GM23338 (cell line): ENCODE measurements around the gene SSTR5. TPM values are rescaled to one million over a fixed set of nuclear protein-coding genes. Genes with fewer than 3 reads are reported as not detected.

Experiments used
- ATAC-seq: fragments of 200-7000 bp; cut with Tn5 transposase; 3 replicates; pipeline ENCODE4 v1.9.1; 2020
- DNase-seq: peaks from one replicate; pipeline ENCODE4 v3.0.0-alpha.2; 2015; ENCODE audit warnings: low spot score
- H2AFZ ChIP-seq: fragments of 200-600 bp; sonication (generic); 2 replicates; pipeline ENCODE4 v1.8.0; 2016; ENCODE audit warnings: antibody characterized with exemption, mild to moderate bottlenecking, moderate library complexity
- H3F3A ChIP-seq: fragments of 200-600 bp; sonication (generic); replicated peaks from 2 replicates; pipeline ENCODE4 v1.8.0; 2017; ENCODE audit warnings: antibody characterized with exemption, mixed run types, low read depth
- H3K27ac ChIP-seq: fragments of 200-600 bp; sonication (generic); 2 replicates; pipeline ENCODE4 v1.6.1; 2016; ENCODE audit warnings: low read depth
- H3K27me3 ChIP-seq: fragments of 200-600 bp; sonication (generic); 2 replicates; pipeline ENCODE4 v1.8.0; 2016; ENCODE audit warnings: mild to moderate bottlenecking, mixed run types, moderate library complexity; ENCODE audit not compliant: insufficient read depth
- H3K36me3 ChIP-seq: fragments of 200-600 bp; sonication (generic); 2 replicates; pipeline ENCODE4 v1.8.0; 2016; ENCODE audit warnings: mild to moderate bottlenecking; ENCODE audit not compliant: insufficient read depth
- H3K4me1 ChIP-seq: fragments of 200-600 bp; sonication (generic); 2 replicates; pipeline ENCODE4 v1.8.0; 2016; ENCODE audit warnings: mild to moderate bottlenecking, moderate library complexity; ENCODE audit not compliant: insufficient read depth
- H3K4me2 ChIP-seq: fragments of 200-600 bp; sonication (generic); 2 replicates; pipeline ENCODE4 v1.7.1; 2017; ENCODE audit warnings: mixed run types
- H3K4me3 ChIP-seq: fragments of 200-600 bp; sonication (generic); 2 replicates; pipeline ENCODE4 v1.6.1; 2016; ENCODE audit warnings: mixed run types
- H3K79me2 ChIP-seq: fragments of 200-600 bp; sonication (generic); replicated peaks from 2 replicates; pipeline ENCODE4 v1.8.0; 2017; ENCODE audit warnings: mild to moderate bottlenecking; ENCODE audit not compliant: insufficient read depth
- H3K9me2 ChIP-seq: fragments of 200-600 bp; sonication (generic); 2 replicates; pipeline ENCODE4 v1.8.0; 2017; ENCODE audit not compliant: insufficient read depth
- H4K20me1 ChIP-seq: fragments of 200-600 bp; sonication (generic); replicated peaks from 2 replicates; pipeline ENCODE4 v1.8.0; 2017; ENCODE audit warnings: mild to moderate bottlenecking; ENCODE audit not compliant: insufficient read depth
- H3K27ac Mint-ChIP-seq: 2 replicates; pipeline ENCODE4 v1.8.0; 2020; ENCODE audit warnings: inconsistent platforms, mild to moderate bottlenecking, moderate library complexity, mixed read lengths
- H3K27me3 Mint-ChIP-seq: 3 replicates; pipeline ENCODE4 v1.8.0; 2022; ENCODE audit warnings: low read depth, mild to moderate bottlenecking, moderate library complexity, mixed read lengths, inconsistent platforms; ENCODE audit not compliant: insufficient read depth, poor library complexity
- H3K36me3 Mint-ChIP-seq: 3 replicates; pipeline ENCODE4 v1.8.0; 2021; ENCODE audit warnings: low read depth, mild to moderate bottlenecking, inconsistent platforms, moderate library complexity, mixed read lengths
- H3K4me1 Mint-ChIP-seq: 3 replicates; pipeline ENCODE4 v1.8.0; 2020; ENCODE audit warnings: mild to moderate bottlenecking, inconsistent platforms, mixed read lengths
- H3K4me3 Mint-ChIP-seq: 3 replicates; pipeline ENCODE4 v1.8.0; 2021; ENCODE audit warnings: moderate library complexity, mild to moderate bottlenecking, inconsistent platforms, mixed read lengths
- H3K9me3 Mint-ChIP-seq: 3 replicates; pipeline ENCODE4 v1.8.0; 2020; ENCODE audit warnings: moderate library complexity, mild to moderate bottlenecking, inconsistent platforms, mixed read lengths
- CREB1 ChIP-seq: fragments of 250-450 bp; sonication (Bioruptor Pico); IDR thresholded peaks from 2 replicates; pipeline ENCODE4 v1.5.0; 2020; ENCODE audit warnings: low read depth, mild to moderate bottlenecking, moderate library complexity
- EZH2 ChIP-seq: fragments of 200-600 bp; sonication (generic); IDR thresholded peaks from one replicate; pipeline ENCODE4 v1.8.0; 2017; ENCODE audit warnings: antibody characterized with exemption, mild to moderate bottlenecking, low read depth; ENCODE audit not compliant: unreplicated experiment
- EZH2phosphoT487 ChIP-seq: fragments of 200-600 bp; sonication (generic); IDR thresholded peaks from one replicate; pipeline ENCODE4 v1.8.1; 2018; ENCODE audit warnings: antibody characterized with exemption; ENCODE audit not compliant: unreplicated experiment
- JUNB ChIP-seq: IDR thresholded peaks from one replicate; pipeline ENCODE4 v1.6.1; 2016; ENCODE audit warnings: antibody characterized with exemption; ENCODE audit not compliant: unreplicated experiment
- NANOG ChIP-seq: IDR thresholded peaks from 2 replicates; pipeline ENCODE4 v1.6.1; 2016; ENCODE audit warnings: antibody characterized with exemption, borderline replicate concordance
- POLR2AphosphoS5 ChIP-seq: IDR thresholded peaks from 2 replicates; pipeline ENCODE4 v1.6.1; 2016; ENCODE audit warnings: antibody characterized with exemption, low read depth
- ZNF114 ChIP-seq: fragments of 250-450 bp; sonication (Bioruptor Pico); IDR thresholded peaks from 2 replicates; pipeline ENCODE4 v1.5.0; 2020; ENCODE audit warnings: mild to moderate bottlenecking, moderate library complexity
- polyA plus RNA-seq: library from polyadenylated mRNA; unstranded; fragments of >200 nt; fragmentation: Nextera tagmentation; extraction: Ambion mirVana; gene quantifications from 2 replicates; pipeline ENCODE4 v1.2.1, GENCODE V29; 2016
- total RNA-seq: library from RNA; depleted of rRNA; stranded (reverse); fragments of >200 nt; shearing (Covaris generic); gene quantifications from 2 replicates; pipeline ENCODE4 v1.2.3, GENCODE V29; 2014
- TF ChIP-seq, protein P1 (sequence below): fragments of 250-450 bp; sonication (Bioruptor Pico); IDR thresholded peaks from 2 replicates; pipeline ENCODE4 v1.5.0; 2020; ENCODE audit warnings: mild to moderate bottlenecking, moderate library complexity
- TF ChIP-seq, protein P2 (sequence below): IDR thresholded peaks from one replicate; pipeline ENCODE4 v1.6.1; 2018; ENCODE audit warnings: antibody characterized with exemption; ENCODE audit not compliant: unreplicated experiment
- TF ChIP-seq, protein P3 (sequence below): IDR thresholded peaks from 2 replicates; pipeline ENCODE4 v1.6.1; 2016; ENCODE audit warnings: antibody characterized with exemption
- TF ChIP-seq, protein P4 (sequence below), 2 experiments: fragments of 200-600 bp in 1 of 2; sonication (generic) in 1 of 2; conservative IDR thresholded peaks; 2 replicates each; pipeline versions ENCODE4 v1.5.1 to v1.6.1; 2016 to 2017; ENCODE audit warnings: antibody characterized with exemption in 2 of 2, low read depth in 2 of 2, mild to moderate bottlenecking in 2 of 2, moderate library complexity in 1 of 2

The SSTR5 gene
- total and polyA plus RNA-seq, 2 experiments from 2014 or later: 0.60 to 1.0 TPM

DNA sequence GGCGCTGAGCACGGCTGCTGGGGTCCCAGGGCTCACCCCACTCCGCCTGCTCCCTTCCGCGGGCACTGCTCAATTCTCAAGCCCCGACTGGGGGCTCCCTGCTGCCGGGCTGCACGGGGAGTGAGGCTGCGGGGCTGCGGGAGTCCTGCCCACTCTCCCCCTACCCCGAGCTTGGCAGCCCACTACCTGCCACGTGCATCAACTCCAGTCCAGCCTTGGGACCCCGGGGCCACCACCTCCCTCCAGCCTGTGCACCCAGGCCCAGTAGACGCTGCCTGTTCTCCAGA, 43.3 kb upstream of the SSTR5 start:
- Histone ChIP-seq H3K27ac (no peak overlapping the region), H3K4me1 (no peaks in the 10 kb centered on the region), H3F3A (no peaks in the 10 kb centered on the region), H4K20me1 (no peaks in the 10 kb centered on the region), H3K27me3 (no peaks in the 10 kb centered on the region), H3K9me2 (no peaks in the 10 kb centered on the region), H2AFZ (no peak overlapping the region), H3K79me2 (no peaks in the 10 kb centered on the region), H3K4me2 (no peak overlapping the region), H3K4me3 (no peak overlapping the region), H3K36me3 (no peaks in the 10 kb centered on the region)
- Mint-ChIP-seq H3K4me3 (no peak overlapping the region), H3K36me3 (no peaks in the 10 kb centered on the region), H3K4me1 (no peaks in the 10 kb centered on the region), H3K9me3 (no peaks in the 10 kb centered on the region), H3K27ac (no peak overlapping the region), H3K27me3 (peaks cover 7% of the 10 kb centered on the region)
- ATAC-seq (no peak), DNase-seq (no peak)
- no peak for TF ChIP-seq CREB1
- TF ChIP-seq, protein P1, sequence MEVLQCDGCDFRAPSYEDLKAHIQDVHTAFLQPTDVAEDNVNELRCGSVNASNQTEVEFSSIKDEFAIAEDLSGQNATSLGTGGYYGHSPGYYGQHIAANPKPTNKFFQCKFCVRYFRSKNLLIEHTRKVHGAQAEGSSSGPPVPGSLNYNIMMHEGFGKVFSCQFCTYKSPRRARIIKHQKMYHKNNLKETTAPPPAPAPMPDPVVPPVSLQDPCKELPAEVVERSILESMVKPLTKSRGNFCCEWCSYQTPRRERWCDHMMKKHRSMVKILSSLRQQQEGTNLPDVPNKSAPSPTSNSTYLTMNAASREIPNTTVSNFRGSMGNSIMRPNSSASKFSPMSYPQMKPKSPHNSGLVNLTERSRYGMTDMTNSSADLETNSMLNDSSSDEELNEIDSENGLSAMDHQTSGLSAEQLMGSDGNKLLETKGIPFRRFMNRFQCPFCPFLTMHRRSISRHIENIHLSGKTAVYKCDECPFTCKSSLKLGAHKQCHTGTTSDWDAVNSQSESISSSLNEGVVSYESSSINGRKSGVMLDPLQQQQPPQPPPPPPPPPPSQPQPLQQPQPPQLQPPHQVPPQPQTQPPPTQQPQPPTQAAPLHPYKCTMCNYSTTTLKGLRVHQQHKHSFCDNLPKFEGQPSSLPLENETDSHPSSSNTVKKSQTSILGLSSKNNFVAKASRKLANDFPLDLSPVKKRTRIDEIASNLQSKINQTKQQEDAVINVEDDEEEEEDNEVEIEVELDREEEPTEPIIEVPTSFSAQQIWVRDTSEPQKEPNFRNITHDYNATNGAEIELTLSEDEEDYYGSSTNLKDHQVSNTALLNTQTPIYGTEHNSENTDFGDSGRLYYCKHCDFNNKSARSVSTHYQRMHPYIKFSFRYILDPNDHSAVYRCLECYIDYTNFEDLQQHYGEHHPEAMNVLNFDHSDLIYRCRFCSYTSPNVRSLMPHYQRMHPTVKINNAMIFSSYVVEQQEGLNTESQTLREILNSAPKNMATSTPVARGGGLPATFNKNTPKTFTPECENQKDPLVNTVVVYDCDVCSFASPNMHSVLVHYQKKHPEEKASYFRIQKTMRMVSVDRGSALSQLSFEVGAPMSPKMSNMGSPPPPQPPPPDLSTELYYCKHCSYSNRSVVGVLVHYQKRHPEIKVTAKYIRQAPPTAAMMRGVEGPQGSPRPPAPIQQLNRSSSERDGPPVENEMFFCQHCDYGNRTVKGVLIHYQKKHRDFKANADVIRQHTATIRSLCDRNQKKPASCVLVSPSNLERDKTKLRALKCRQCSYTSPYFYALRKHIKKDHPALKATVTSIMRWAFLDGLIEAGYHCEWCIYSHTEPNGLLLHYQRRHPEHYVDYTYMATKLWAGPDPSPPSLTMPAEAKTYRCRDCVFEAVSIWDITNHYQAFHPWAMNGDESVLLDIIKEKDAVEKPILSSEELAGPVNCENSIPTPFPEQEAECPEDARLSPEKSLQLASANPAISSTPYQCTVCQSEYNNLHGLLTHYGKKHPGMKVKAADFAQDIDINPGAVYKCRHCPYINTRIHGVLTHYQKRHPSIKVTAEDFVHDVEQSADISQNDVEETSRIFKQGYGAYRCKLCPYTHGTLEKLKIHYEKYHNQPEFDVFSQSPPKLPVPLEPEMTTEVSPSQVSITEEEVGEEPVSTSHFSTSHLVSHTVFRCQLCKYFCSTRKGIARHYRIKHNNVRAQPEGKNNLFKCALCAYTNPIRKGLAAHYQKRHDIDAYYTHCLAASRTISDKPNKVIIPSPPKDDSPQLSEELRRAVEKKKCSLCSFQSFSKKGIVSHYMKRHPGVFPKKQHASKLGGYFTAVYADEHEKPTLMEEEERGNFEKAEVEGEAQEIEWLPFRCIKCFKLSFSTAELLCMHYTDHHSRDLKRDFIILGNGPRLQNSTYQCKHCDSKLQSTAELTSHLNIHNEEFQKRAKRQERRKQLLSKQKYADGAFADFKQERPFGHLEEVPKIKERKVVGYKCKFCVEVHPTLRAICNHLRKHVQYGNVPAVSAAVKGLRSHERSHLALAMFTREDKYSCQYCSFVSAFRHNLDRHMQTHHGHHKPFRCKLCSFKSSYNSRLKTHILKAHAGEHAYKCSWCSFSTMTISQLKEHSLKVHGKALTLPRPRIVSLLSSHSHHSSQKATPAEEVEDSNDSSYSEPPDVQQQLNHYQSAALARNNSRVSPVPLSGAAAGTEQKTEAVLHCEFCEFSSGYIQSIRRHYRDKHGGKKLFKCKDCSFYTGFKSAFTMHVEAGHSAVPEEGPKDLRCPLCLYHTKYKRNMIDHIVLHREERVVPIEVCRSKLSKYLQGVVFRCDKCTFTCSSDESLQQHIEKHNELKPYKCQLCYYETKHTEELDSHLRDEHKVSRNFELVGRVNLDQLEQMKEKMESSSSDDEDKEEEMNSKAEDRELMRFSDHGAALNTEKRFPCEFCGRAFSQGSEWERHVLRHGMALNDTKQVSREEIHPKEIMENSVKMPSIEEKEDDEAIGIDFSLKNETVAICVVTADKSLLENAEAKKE (CRISPR knock-in tag): no peak
- TF ChIP-seq, protein P2, sequence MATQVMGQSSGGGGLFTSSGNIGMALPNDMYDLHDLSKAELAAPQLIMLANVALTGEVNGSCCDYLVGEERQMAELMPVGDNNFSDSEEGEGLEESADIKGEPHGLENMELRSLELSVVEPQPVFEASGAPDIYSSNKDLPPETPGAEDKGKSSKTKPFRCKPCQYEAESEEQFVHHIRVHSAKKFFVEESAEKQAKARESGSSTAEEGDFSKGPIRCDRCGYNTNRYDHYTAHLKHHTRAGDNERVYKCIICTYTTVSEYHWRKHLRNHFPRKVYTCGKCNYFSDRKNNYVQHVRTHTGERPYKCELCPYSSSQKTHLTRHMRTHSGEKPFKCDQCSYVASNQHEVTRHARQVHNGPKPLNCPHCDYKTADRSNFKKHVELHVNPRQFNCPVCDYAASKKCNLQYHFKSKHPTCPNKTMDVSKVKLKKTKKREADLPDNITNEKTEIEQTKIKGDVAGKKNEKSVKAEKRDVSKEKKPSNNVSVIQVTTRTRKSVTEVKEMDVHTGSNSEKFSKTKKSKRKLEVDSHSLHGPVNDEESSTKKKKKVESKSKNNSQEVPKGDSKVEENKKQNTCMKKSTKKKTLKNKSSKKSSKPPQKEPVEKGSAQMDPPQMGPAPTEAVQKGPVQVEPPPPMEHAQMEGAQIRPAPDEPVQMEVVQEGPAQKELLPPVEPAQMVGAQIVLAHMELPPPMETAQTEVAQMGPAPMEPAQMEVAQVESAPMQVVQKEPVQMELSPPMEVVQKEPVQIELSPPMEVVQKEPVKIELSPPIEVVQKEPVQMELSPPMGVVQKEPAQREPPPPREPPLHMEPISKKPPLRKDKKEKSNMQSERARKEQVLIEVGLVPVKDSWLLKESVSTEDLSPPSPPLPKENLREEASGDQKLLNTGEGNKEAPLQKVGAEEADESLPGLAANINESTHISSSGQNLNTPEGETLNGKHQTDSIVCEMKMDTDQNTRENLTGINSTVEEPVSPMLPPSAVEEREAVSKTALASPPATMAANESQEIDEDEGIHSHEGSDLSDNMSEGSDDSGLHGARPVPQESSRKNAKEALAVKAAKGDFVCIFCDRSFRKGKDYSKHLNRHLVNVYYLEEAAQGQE: no peak
- TF ChIP-seq NANOG: no peak
- TF ChIP-seq, protein P3, sequence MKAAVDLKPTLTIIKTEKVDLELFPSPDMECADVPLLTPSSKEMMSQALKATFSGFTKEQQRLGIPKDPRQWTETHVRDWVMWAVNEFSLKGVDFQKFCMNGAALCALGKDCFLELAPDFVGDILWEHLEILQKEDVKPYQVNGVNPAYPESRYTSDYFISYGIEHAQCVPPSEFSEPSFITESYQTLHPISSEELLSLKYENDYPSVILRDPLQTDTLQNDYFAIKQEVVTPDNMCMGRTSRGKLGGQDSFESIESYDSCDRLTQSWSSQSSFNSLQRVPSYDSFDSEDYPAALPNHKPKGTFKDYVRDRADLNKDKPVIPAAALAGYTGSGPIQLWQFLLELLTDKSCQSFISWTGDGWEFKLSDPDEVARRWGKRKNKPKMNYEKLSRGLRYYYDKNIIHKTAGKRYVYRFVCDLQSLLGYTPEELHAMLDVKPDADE: no peak
- no peak for TF ChIP-seq EZH2
- TF ChIP-seq JUNB: no peak
- no peak for TF ChIP-seq POLR2AphosphoS5
- TF ChIP-seq EZH2phosphoT487: no peak
- no peak for TF ChIP-seq ZNF114 (CRISPR knock-in tag)
- TF ChIP-seq, protein P4, sequence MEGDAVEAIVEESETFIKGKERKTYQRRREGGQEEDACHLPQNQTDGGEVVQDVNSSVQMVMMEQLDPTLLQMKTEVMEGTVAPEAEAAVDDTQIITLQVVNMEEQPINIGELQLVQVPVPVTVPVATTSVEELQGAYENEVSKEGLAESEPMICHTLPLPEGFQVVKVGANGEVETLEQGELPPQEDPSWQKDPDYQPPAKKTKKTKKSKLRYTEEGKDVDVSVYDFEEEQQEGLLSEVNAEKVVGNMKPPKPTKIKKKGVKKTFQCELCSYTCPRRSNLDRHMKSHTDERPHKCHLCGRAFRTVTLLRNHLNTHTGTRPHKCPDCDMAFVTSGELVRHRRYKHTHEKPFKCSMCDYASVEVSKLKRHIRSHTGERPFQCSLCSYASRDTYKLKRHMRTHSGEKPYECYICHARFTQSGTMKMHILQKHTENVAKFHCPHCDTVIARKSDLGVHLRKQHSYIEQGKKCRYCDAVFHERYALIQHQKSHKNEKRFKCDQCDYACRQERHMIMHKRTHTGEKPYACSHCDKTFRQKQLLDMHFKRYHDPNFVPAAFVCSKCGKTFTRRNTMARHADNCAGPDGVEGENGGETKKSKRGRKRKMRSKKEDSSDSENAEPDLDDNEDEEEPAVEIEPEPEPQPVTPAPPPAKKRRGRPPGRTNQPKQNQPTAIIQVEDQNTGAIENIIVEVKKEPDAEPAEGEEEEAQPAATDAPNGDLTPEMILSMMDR (conservative IDR thresholded peaks at IDR 0.05; ENCODE audit: low read depth in 2 of 2): no peak
